CD14-positive monocyte (primary cell): Measurements from ENCODE around the gene OR51A4. TPM values are rescaled to one million over a fixed set of nuclear protein-coding genes. Genes with fewer than 3 reads are reported as not detected.

Experiments
- DNase-seq, 3 donors: peaks; one replicate each; pipeline ENCODE4 v3.0.0-alpha.2; 2011 to 2022
- H2AFZ ChIP-seq: 2 replicates; pipeline ENCODE4 v1.6.0; 2012; ENCODE audit warnings: mild to moderate bottlenecking, low read depth, low read length, inconsistent platforms; ENCODE audit not compliant: insufficient read depth, poor library complexity, severe bottlenecking
- H3K27ac ChIP-seq, 2 donors: 1 replicate in 1 of 2; 2 replicates in 1 of 2; pipeline ENCODE4 v1.5.1; 2012 to 2013; ENCODE audit warnings: low read length in 2 of 2, control low read depth in 1 of 2, inconsistent platforms in 1 of 2, low read depth in 1 of 2, mild to moderate bottlenecking in 1 of 2
- H3K27me3 ChIP-seq, 2 donors: one replicate each; pipeline versions ENCODE4 v1.6.0 to v1.6.1; 2011 to 2013; ENCODE audit warnings: low read length in 2 of 2; ENCODE audit not compliant: control insufficient read depth in 2 of 2, insufficient read depth in 2 of 2
- H3K36me3 ChIP-seq, 2 donors: replicated peaks in 1 of 2; 1 replicate in 1 of 2; 2 replicates in 1 of 2; pipeline versions ENCODE4 v1.5.1 to v1.6.1; 2012 to 2013; ENCODE audit warnings: low read length in 2 of 2, control low read depth in 1 of 2, inconsistent platforms in 1 of 2, mild to moderate bottlenecking in 1 of 2; ENCODE audit not compliant: insufficient read depth in 2 of 2, control insufficient read depth in 1 of 2
- H3K4me1 ChIP-seq, 2 donors: 1 replicate in 1 of 2; 2 replicates in 1 of 2; pipeline versions ENCODE4 v1.5.1 to v1.6.1; 2012 to 2013; ENCODE audit warnings: low read length in 2 of 2, control low read depth in 1 of 2, inconsistent platforms in 1 of 2, mild to moderate bottlenecking in 1 of 2, moderate library complexity in 1 of 2; ENCODE audit not compliant: insufficient read depth in 2 of 2, control insufficient read depth in 1 of 2
- H3K4me2 ChIP-seq: replicated peaks from 2 replicates; pipeline ENCODE3; 2012; ENCODE audit warnings: low read length, moderate library complexity, mild to moderate bottlenecking; ENCODE audit not compliant: poor library complexity, severe bottlenecking; ENCODE audit errors: extremely low read depth
- H3K4me3 ChIP-seq, 3 experiments: fragments of 200-600 bp in 1 of 3; sonication (generic) in 1 of 3; replicated peaks in 1 of 3; 1 replicate in 2 of 3; 2 replicates in 1 of 3; pipeline ENCODE4 v1.5.1; 2011 to 2013; ENCODE audit warnings: low read length in 3 of 3, mild to moderate bottlenecking in 3 of 3, control low read depth in 2 of 3, low read depth in 2 of 3, inconsistent platforms in 1 of 3, moderate library complexity in 1 of 3
- H3K79me2 ChIP-seq: 2 replicates; pipeline ENCODE4 v1.6.0; 2012; ENCODE audit warnings: mild to moderate bottlenecking, control low read depth, inconsistent platforms, low read length, moderate library complexity; ENCODE audit not compliant: insufficient read depth
- H3K9ac ChIP-seq: 2 replicates; pipeline ENCODE4 v1.6.0; 2017; ENCODE audit warnings: low read length, mild to moderate bottlenecking; ENCODE audit not compliant: insufficient read depth, poor library complexity, severe bottlenecking
- H3K9me3 ChIP-seq, 2 donors: replicated peaks in 1 of 2; 1 replicate in 1 of 2; 2 replicates in 1 of 2; pipeline versions ENCODE4 v1.5.1 to v1.6.1; 2012 to 2013; ENCODE audit warnings: low read length in 2 of 2, control low read depth in 1 of 2; ENCODE audit not compliant: control insufficient read depth in 1 of 2, insufficient read depth in 1 of 2
- H4K20me1 ChIP-seq: 2 replicates; pipeline ENCODE4 v1.6.0; 2012; ENCODE audit warnings: mild to moderate bottlenecking, low read length, control low read depth, moderate library complexity; ENCODE audit not compliant: insufficient read depth
- H3K27ac Mint-ChIP-seq, 7 donors: one replicate each; pipeline ENCODE4 v1.8.0; 2020; ENCODE audit warnings: mild to moderate bottlenecking in 7 of 7, mixed read lengths in 7 of 7, moderate library complexity in 6 of 7, inconsistent platforms in 2 of 7
- H3K27me3 Mint-ChIP-seq, 3 donors: one replicate each; pipeline ENCODE4 v1.8.0; 2021 to 2022; ENCODE audit warnings: low read depth in 3 of 3, mild to moderate bottlenecking in 3 of 3, mixed read lengths in 3 of 3, moderate library complexity in 3 of 3, inconsistent platforms in 1 of 3
- H3K36me3 Mint-ChIP-seq, 2 donors: one replicate each; pipeline ENCODE4 v1.8.0; 2020; ENCODE audit warnings: mixed read lengths in 2 of 2, inconsistent platforms in 1 of 2, mild to moderate bottlenecking in 1 of 2
- H3K4me1 Mint-ChIP-seq: one replicate; pipeline ENCODE4 v1.8.0; 2020; ENCODE audit warnings: mild to moderate bottlenecking, mixed read lengths
- H3K4me3 Mint-ChIP-seq, 2 donors: one replicate each; pipeline ENCODE4 v1.8.0; 2020; ENCODE audit warnings: mild to moderate bottlenecking in 2 of 2, mixed read lengths in 2 of 2, moderate library complexity in 1 of 2
- H3K9me3 Mint-ChIP-seq, 7 donors: one replicate each; pipeline ENCODE4 v1.8.0; 2020 to 2022; ENCODE audit warnings: mixed read lengths in 7 of 7, mild to moderate bottlenecking in 6 of 7, moderate library complexity in 6 of 7, inconsistent platforms in 2 of 7
- WGBS: methylation state at CpG from one replicate; pipeline ENCODE4 v1.1.5; 2013; ENCODE audit warnings: missing lambda C conversion rate; ENCODE audit not compliant: insufficient coverage; 5-methylcytosine and 5-hydroxymethylcytosine counted together
- intact Hi-C, 2 donors: fragments of 100-400 bp; cut with micrococcal nuclease; formaldehyde crosslinking; loops; one replicate each; pipeline versions ENCODE4 v1.15.0 to v1.15.1; 2023
- polyA plus RNA-seq, 3 donors: library from polyadenylated mRNA; depleted of rRNA in 1 of 3; unstranded in 2 of 3; stranded (reverse) in 1 of 3; fragments of 300-500 nt in 2 of 3; fragments of >200 nt in 1 of 3; fragmentation: Illumina TruSeq in 2 of 3; gene quantifications; 1 replicate in 2 of 3; 2 replicates in 1 of 3; pipeline ENCODE4 v1.2.3, GENCODE V29; 2012 to 2021
- TF ChIP-seq, protein P1 (sequence below): fragments of 200-600 bp; IDR thresholded peaks from one replicate; pipeline ENCODE4 v1.8.0; 2022; ENCODE audit warnings: antibody characterized with exemption, mild to moderate bottlenecking

The OR51A4 gene
- polyA plus RNA-seq, 3 donors: not detected

GRCh38 chr11:4922304-4922703, 25.1 kb downstream of the OR51A4 start:
- intact Hi-C loops: no loop called here

GRCh38 chr11:4921796-4922195, 25.6 kb downstream of the OR51A4 start:
- H3K27me3 Mint-ChIP-seq: peaks cover 0 to 2% (median 2%) of the 10 kb centered on the region in 3 donors
- TF ChIP-seq, protein P1, sequence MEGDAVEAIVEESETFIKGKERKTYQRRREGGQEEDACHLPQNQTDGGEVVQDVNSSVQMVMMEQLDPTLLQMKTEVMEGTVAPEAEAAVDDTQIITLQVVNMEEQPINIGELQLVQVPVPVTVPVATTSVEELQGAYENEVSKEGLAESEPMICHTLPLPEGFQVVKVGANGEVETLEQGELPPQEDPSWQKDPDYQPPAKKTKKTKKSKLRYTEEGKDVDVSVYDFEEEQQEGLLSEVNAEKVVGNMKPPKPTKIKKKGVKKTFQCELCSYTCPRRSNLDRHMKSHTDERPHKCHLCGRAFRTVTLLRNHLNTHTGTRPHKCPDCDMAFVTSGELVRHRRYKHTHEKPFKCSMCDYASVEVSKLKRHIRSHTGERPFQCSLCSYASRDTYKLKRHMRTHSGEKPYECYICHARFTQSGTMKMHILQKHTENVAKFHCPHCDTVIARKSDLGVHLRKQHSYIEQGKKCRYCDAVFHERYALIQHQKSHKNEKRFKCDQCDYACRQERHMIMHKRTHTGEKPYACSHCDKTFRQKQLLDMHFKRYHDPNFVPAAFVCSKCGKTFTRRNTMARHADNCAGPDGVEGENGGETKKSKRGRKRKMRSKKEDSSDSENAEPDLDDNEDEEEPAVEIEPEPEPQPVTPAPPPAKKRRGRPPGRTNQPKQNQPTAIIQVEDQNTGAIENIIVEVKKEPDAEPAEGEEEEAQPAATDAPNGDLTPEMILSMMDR: no peak
- H3K9me3 Mint-ChIP-seq: peaks cover 0 to 2% (median 0%) of the 10 kb centered on the region in 7 donors
- no peak overlapping the region for H3K27ac Mint-ChIP-seq
- no peaks in the 10 kb centered on the region for H3K36me3 Mint-ChIP-seq
- Histone ChIP-seq H3K4me3 (no peak overlapping the region), H3K27me3 (no peaks in the 10 kb centered on the region), H3K36me3 (no peaks in the 10 kb centered on the region), H3K4me1 (no peaks in the 10 kb centered on the region), H4K20me1 (no peaks in the 10 kb centered on the region), H3K9me3 (no peaks in the 10 kb centered on the region), H3K79me2 (no peaks in the 10 kb centered on the region), H2AFZ (no peak overlapping the region), H3K4me2 (no peak overlapping the region), H3K27ac (no peak overlapping the region), H3K9ac (no peak overlapping the region)
- no peak for DNase-seq
- H3K4me1 Mint-ChIP-seq: no peaks in the 10 kb centered on the region
- WGBS: no CpG with 5 or more reads among the region's 1 CpG
- intact Hi-C loops: no loop called here
- H3K4me3 Mint-ChIP-seq: no peak overlapping the region

More at GRCh38 chr11:4922304-4922703, 25.1 kb downstream of the OR51A4 start:
- Mint-ChIP-seq H3K4me1 (no peaks in the 10 kb centered on the region), H3K9me3 (peaks cover 0 to 2% (median 0%) of the 10 kb centered on the region in 7 donors), H3K27ac (no peak overlapping the region), H3K4me3 (no peak overlapping the region), H3K36me3 (no peaks in the 10 kb centered on the region), H3K27me3 (peaks cover 0 to 2% (median 2%) of the 10 kb centered on the region in 3 donors)
- H3K9me3 ChIP-seq: no peaks in the 10 kb centered on the region
- H3K27me3 ChIP-seq: no peaks in the 10 kb centered on the region
- H4K20me1 ChIP-seq: no peaks in the 10 kb centered on the region
- H3K79me2 ChIP-seq: no peaks in the 10 kb centered on the region
- no peak overlapping the region for H3K4me3 ChIP-seq
- WGBS: no CpG with 5 or more reads among the region's 1 CpG
- no peak for DNase-seq
- H3K4me2 ChIP-seq: no peak overlapping the region
- no peak overlapping the region for H2AFZ ChIP-seq
- H3K27ac ChIP-seq: no peak overlapping the region
- H3K4me1 ChIP-seq: no peaks in the 10 kb centered on the region
- H3K36me3 ChIP-seq: no peaks in the 10 kb centered on the region
- no peak overlapping the region for H3K9ac ChIP-seq
- TF ChIP-seq, protein P1: no peak
